Liver (tissue), 3 donors: Measurements from ENCODE around the gene ZNF280D.

ENCODE experiments used
- CTCF ChIP-seq: fragments of 150-350 bp; IDR thresholded peaks from 2 replicates; pipeline ENCODE4 v1.5.1; 2017; ENCODE audit warnings: improper control_type of control experiment, low read depth, low read length; ENCODE audit not compliant: missing input control
- FOXA1 ChIP-seq: IDR thresholded peaks from 2 replicates; pipeline ENCODE4 v1.6.1; 2016; ENCODE audit warnings: antibody characterized with exemption
- GABPA ChIP-seq, 2 donors: IDR thresholded peaks in 1 of 2; conservative IDR thresholded peaks in 1 of 2; 2 replicates each; pipeline ENCODE4 v1.6.1; 2016; ENCODE audit warnings: antibody characterized with exemption in 2 of 2, mild to moderate bottlenecking in 1 of 2, moderate library complexity in 1 of 2
- MAX ChIP-seq: IDR thresholded peaks from 2 replicates; pipeline ENCODE4 v1.6.1; 2016; ENCODE audit warnings: antibody characterized with exemption
- RXRA ChIP-seq, 2 donors: IDR thresholded peaks; 2 replicates each; pipeline ENCODE4 v1.6.1; 2017 to 2018; ENCODE audit warnings: antibody characterized with exemption in 2 of 2, mild to moderate bottlenecking in 1 of 2
- SP1 ChIP-seq: IDR thresholded peaks from 2 replicates; pipeline ENCODE4 v1.6.1; 2018; ENCODE audit warnings: antibody characterized with exemption, mild to moderate bottlenecking
- TAF1 ChIP-seq: conservative IDR thresholded peaks from 2 replicates; pipeline ENCODE4 v1.6.1; 2016; ENCODE audit warnings: antibody characterized with exemption, mild to moderate bottlenecking
- donor health status: healthy.
- donor health status: healthy.

GRCh38 chr15:56677271-56677670 lies 56.0 kb downstream of the ZNF280D start:
- no peak for TF ChIP-seq RXRA (IDR thresholded peaks at IDR 0.05)
- no peak for TF ChIP-seq GABPA (IDR thresholded peaks at IDR 0.05 in 1 of 2, conservative IDR thresholded peaks at IDR 0.05 in 1 of 2)
- TF ChIP-seq SP1: no peak
- no peak for TF ChIP-seq MAX
- TF ChIP-seq CTCF: no peak
- no peak for TF ChIP-seq TAF1
- TF ChIP-seq FOXA1: no peak
